OCI-LY7 (cell line): Measurements from ENCODE around the gene PRELID3B.

Source experiments
- CTCF ChIP-seq: fragments of 200-600 bp; sonication (generic); conservative IDR thresholded peaks from 2 replicates; pipeline ENCODE4 v1.5.1; 2014; ENCODE audit warnings: mild to moderate bottlenecking, antibody characterized with exemption, low read length, moderate library complexity, mixed read lengths
- EZH2phosphoT487 ChIP-seq: fragments of 200-600 bp; sonication (generic); IDR thresholded peaks from 2 replicates; pipeline ENCODE4 v1.6.1; 2018; ENCODE audit warnings: low read depth, borderline replicate concordance, mild to moderate bottlenecking, mixed run types, antibody characterized with exemption, low read length, moderate library complexity, mixed read lengths

- no peak for TF ChIP-seq CTCF
- no peak for TF ChIP-seq EZH2phosphoT487
These were observed 23.8 kb downstream of the PRELID3B start for GRCh38 chr20:59018817-59019216.
